KMS-11 (cell line): ENCODE data around the gene PNLDC1.

Experiments
- H2AFZ ChIP-seq: fragments of 200-600 bp; sonication (generic); 2 replicates; pipeline ENCODE4 v1.6.1; 2016; ENCODE audit warnings: antibody characterized with exemption, mixed run types, low read depth
- H3K27ac ChIP-seq: fragments of 200-600 bp; sonication (generic); 2 replicates; pipeline ENCODE4 v1.6.1; 2016; ENCODE audit warnings: mild to moderate bottlenecking, mixed run types
- H3K27me3 ChIP-seq: fragments of 200-600 bp; sonication (generic); 2 replicates; pipeline ENCODE4 v1.6.1; 2017; ENCODE audit warnings: mild to moderate bottlenecking, low read depth, mixed run types, moderate library complexity; ENCODE audit not compliant: insufficient read depth
- H3K36me3 ChIP-seq: fragments of 200-600 bp; sonication (generic); 2 replicates; pipeline ENCODE4 v1.6.1; 2017; ENCODE audit warnings: mild to moderate bottlenecking, mixed run types; ENCODE audit not compliant: insufficient read depth
- H3K4me1 ChIP-seq: fragments of 200-600 bp; sonication (generic); 2 replicates; pipeline ENCODE4 v1.6.1; 2016; ENCODE audit warnings: mild to moderate bottlenecking, low read depth, mixed run types; ENCODE audit not compliant: poor library complexity, severe bottlenecking
- H3K4me2 ChIP-seq: fragments of 200-600 bp; sonication (generic); 2 replicates; pipeline ENCODE4 v1.7.0; 2016; ENCODE audit warnings: mild to moderate bottlenecking, mixed run types
- H3K4me3 ChIP-seq: fragments of 200-600 bp; sonication (generic); IDR thresholded peaks from 2 replicates; pipeline ENCODE4 v1.6.1; 2017; ENCODE audit warnings: low read depth, low read length, mixed read lengths; ENCODE audit not compliant: insufficient read depth
- H3K79me2 ChIP-seq: fragments of 200-600 bp; sonication (generic); 2 replicates; pipeline ENCODE4 v1.6.1; 2016; ENCODE audit warnings: low read depth, mixed run types; ENCODE audit not compliant: insufficient read depth
- H3K9ac ChIP-seq: fragments of 200-600 bp; sonication (generic); 2 replicates; pipeline ENCODE4 v1.6.1; 2016; ENCODE audit warnings: mild to moderate bottlenecking, mixed run types
- H4K20me1 ChIP-seq: fragments of 200-600 bp; sonication (generic); 2 replicates; pipeline ENCODE4 v1.6.1; 2016; ENCODE audit warnings: mild to moderate bottlenecking, mixed run types; ENCODE audit not compliant: insufficient read depth
- CTCF ChIP-seq: fragments of 200-600 bp; sonication (generic); conservative IDR thresholded peaks from 2 replicates; pipeline ENCODE4 v1.6.1; 2017; ENCODE audit warnings: low read depth, mild to moderate bottlenecking, antibody characterized with exemption, low read length, moderate library complexity, mixed read lengths

PNLDC1 gene

GRCh38 chr6:159797554-159797953, 2.5 kb upstream of the PNLDC1 start:
- no peak overlapping the region for H3K4me3 ChIP-seq
- TF ChIP-seq CTCF = no peak
- no peak overlapping the region for H3K27ac ChIP-seq
- no peak overlapping the region for H3K4me2 ChIP-seq
- H2AFZ ChIP-seq = no peak overlapping the region
- no peak overlapping the region for H3K9ac ChIP-seq
- H4K20me1 ChIP-seq = no peaks in the 10 kb centered on the region
- H3K27me3 ChIP-seq = no peaks in the 10 kb centered on the region
- peaks cover 32% of the 10 kb centered on the region for H3K79me2 ChIP-seq
- peaks cover 5% of the 10 kb centered on the region for H3K4me1 ChIP-seq
- H3K36me3 ChIP-seq = peaks cover 11% of the 10 kb centered on the region; the same call in 1 of the 2 replicates

GRCh38 chr6:159801935-159802334, 1.9 kb downstream of the PNLDC1 start:
- no peak overlapping the region for H3K27ac ChIP-seq
- no peak for TF ChIP-seq CTCF
- H3K9ac ChIP-seq = no peak overlapping the region
- peaks cover 7% of the 10 kb centered on the region; the same call in 1 of the 2 replicates for H3K36me3 ChIP-seq
- H3K27me3 ChIP-seq = no peaks in the 10 kb centered on the region
- H2AFZ ChIP-seq = no peak overlapping the region
- no peak overlapping the region for H3K4me2 ChIP-seq
- H3K79me2 ChIP-seq = peaks cover 3% of the 10 kb centered on the region; the same call in 1 of the 2 replicates
- no peaks in the 10 kb centered on the region for H4K20me1 ChIP-seq
- no peaks in the 10 kb centered on the region for H3K4me1 ChIP-seq
- H3K4me3 ChIP-seq = no peak overlapping the region

GRCh38 chr6:159804504-159804903, 4.4 kb downstream of the PNLDC1 start:
- Histone ChIP-seq H2AFZ (no peak overlapping the region), H3K4me3 (no peak overlapping the region), H3K4me1 (no peaks in the 10 kb centered on the region), H4K20me1 (no peaks in the 10 kb centered on the region), H3K79me2 (no peaks in the 10 kb centered on the region), H3K27ac (no peak overlapping the region), H3K9ac (no peak overlapping the region), H3K36me3 (no peaks in the 10 kb centered on the region), H3K27me3 (no peaks in the 10 kb centered on the region), H3K4me2 (no peak overlapping the region)
- no peak for TF ChIP-seq CTCF

- TF ChIP-seq CTCF = no peak
- Histone ChIP-seq H2AFZ (no peak overlapping the region), H3K79me2 (no peaks in the 10 kb centered on the region), H3K36me3 (no peaks in the 10 kb centered on the region), H3K4me3 (no peak overlapping the region), H4K20me1 (no peaks in the 10 kb centered on the region), H3K4me2 (no peak overlapping the region), H3K9ac (no peak overlapping the region), H3K4me1 (no peaks in the 10 kb centered on the region), H3K27me3 (no peaks in the 10 kb centered on the region), H3K27ac (no peak overlapping the region)
Measured at GRCh38 chr6:159805440-159806020, 5.5 kb downstream of the PNLDC1 start.
